Measurements from ENCODE around the gene EYA3.

The EYA3 gene

GRCh38 chr1:28071813-28072212, 16.6 kb downstream of the EYA3 start:
- DNase-seq (ENCODE audit: low spot score), result no peak

DNA sequence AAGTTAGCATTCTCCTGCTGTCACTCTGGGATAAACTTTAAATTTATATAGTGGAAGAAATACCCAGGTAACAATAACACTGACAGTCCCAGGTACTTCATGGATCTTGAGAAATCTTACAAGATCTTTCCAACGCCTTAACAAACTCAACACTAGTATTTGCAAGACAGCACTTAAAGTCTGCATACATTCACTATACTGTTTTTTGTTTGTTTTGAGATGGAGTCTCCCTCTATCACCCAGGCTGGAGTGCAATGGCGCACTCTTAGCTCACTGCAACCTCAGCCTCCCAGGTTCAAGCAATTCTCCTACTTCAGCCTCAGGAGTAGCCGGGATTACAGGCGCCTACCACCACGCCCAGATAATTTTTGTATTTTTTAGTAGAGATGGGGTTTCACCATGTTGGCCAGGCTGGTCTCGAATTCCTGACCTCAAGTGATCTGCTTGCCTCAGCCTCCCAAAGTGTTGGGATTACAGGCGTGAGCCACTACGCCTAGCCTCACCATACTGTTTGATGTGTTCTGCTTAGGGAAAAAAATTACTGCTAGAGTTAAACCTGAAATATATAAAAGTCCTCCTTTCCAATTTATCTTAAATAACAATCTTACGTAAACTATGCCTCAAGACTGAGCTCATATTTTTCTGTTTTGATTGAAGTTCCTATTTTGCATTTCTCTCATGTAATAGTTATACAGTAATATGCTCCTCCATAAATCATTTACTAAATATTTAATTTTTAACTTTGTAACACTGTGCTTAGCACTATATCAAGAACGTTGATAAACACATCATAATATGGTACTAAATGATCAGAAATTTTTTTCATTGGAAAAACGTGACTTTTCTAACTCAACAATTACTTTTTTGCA, 17.5 kb downstream of the EYA3 start:
- DNase-seq (ENCODE audit: low spot score), result no peak

DNA sequence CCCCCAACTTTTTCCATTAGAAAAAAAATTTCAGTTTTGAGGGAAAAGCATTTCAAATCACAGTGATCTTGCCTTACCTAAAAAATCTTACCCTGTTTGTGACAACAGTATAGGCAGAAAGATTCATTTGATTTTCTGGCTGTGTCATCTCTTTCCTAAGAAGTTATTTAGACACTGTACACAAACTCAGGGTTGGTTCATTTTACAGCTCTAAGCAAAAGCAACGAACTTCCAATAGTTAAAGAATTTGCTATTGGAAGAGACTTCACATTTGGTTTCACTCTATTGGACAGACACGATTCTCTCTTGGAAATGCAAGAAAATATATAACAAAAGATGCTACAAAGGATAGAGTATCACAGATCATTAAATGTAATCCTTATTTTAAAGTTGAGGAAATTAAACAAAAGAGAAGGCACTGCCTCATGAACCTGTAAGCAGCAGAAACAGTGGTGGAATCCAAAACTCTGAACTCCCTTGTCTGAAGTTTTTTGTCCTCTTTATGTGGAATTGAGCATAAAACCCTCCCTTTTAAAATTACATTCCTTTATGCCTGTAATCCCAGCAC, 20.8 kb downstream of the EYA3 start:
- no peak for DNase-seq (ENCODE audit: low spot score)

- no peak for DNase-seq (ENCODE audit: low spot score)
Observed at GRCh38 chr1:28066393-28067154, 21.8 kb downstream of the EYA3 start.

- DNase-seq (ENCODE audit: low spot score), result no peak
Observed at GRCh38 chr1:28064064-28064463, 24.3 kb downstream of the EYA3 start.

DNA sequence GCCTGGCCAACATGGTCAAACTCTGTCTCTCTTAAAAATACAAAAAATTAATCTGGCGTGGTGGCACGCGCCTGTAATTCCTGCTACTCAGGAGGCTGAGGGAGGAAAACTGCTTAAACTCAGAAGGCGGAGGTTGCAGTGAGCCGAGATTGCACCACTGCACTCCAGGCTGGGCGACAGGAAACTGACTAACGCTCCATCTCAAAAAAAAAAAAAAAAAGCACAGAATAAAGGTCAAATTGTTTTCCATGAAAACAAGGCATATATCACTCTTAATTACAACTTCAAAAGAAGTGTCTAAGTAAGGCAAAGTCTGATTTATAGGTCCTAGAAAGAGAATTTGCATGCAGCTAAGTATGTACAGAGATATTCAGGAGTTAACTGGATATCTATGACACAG, 25.6 kb downstream of the EYA3 start:
- no peak for DNase-seq (ENCODE audit: low spot score)

GRCh38 chr1:28058971-28059878, 29.2 kb downstream of the EYA3 start:
- DNase-seq (ENCODE audit: low spot score), result no peak

DNA sequence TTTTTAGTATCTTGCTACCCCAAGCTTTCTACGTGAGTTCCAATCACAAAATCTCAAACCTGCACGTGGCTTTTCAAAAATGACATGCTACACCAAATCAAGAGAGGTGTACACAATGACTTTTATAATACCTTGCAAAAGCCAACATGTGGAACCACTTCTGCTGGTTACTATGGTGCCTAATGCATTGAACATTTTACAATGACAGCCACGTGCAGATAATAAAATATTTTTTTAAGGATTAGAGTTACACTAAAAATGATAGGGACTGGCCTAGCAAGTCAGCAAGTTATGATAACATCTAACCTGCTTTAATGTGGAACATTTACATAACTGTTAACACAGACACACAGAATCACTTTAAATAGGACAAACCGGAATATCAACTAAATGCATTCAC, 30.2 kb downstream of the EYA3 start:
- no peak for DNase-seq (ENCODE audit: low spot score)

GRCh38 chr1:28056129-28056925, 32.1 kb downstream of the EYA3 start:
- DNase-seq (ENCODE audit: low spot score), result no peak

- no peak for DNase-seq (ENCODE audit: low spot score)
Observed at GRCh38 chr1:28050776-28051175, 37.6 kb downstream of the EYA3 start.

- DNase-seq (ENCODE audit: low spot score), result no peak
Observed at GRCh38 chr1:28046716-28047115, 41.7 kb downstream of the EYA3 start.

DNA sequence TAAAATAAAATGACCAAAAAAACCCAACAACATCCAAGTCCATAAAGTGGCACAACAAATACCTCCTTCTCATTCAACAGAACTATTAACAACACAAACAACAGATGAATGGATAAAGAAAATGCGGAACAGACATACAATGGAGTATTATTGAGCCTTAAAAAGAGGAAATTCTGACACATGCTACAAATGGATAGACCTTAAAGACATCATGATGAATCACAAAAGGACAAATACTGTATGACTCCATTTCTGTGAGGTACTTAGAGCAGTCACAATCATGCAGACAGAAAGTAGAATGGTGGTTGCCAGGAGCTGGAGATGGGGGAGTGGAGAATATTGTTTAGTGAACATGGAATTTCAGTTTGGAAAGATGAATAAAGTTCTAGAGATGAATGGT, 42.6 kb downstream of the EYA3 start:
- DNase-seq (ENCODE audit: low spot score), result no peak

- DNase-seq (ENCODE audit: low spot score), result no peak
Observed at GRCh38 chr1:28044399-28044798, 44.0 kb downstream of the EYA3 start.

DNA sequence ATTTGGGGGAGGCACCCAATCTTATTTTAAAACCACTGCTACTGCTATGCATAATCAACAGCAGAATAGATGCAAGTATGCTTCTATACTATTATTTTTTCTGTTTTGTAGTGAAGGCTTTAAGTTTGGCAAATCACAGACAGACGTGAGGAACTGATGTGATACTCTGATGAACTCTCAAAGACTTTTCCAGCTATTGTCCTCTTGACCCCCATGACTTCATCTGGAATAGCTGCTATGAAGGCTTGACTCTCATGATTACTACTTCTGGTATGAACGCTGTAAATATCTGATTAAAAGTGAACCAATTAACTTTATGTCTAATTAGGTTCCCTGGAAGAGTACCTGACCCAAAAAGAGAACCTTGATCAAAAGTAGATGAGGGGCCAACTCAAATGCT, 49.1 kb downstream of the EYA3 start:
- no peak for DNase-seq (ENCODE audit: low spot score)

GRCh38 chr1:28037946-28038345, 50.5 kb downstream of the EYA3 start:
- no peak for DNase-seq (ENCODE audit: low spot score)

DNA sequence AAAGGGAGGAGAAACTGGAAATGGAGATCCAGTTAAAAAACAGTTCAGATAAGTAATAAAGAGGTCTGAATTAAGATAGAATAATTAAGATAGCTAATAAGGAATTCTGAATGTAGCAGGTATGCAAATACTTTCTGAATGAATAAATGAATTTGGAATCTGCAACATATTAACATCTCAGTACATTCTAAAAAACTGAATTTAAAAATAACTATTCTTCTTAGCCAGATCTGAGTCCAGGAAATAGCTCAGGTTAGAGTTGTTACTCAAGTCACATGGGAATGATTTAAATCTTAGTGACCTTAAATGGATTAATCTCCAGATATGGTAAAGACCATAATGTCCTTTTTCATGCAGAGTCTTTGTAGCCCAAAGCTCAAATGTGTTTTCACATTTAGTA, 51.2 kb downstream of the EYA3 start:
- DNase-seq (ENCODE audit: low spot score), result no peak

DNA sequence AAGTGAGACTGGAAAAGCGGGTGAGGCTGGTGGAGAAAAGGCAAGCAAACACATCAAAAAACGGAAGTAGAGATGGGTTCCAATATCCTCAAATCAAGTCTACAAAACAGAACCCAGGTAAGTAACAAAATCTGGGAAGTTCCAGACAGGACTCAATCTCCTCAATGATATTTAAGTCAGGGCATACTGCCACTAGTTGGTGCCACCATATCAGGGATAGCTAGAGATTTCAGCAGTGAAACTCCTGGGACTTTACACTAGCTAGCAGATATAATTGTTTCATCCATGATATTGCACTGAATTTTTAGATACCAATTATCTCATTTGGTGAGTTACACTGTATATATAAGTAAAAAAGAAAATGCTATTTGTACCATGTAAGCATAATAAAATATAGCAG, 52.0 kb downstream of the EYA3 start:
- no peak for DNase-seq (ENCODE audit: low spot score)

DNA sequence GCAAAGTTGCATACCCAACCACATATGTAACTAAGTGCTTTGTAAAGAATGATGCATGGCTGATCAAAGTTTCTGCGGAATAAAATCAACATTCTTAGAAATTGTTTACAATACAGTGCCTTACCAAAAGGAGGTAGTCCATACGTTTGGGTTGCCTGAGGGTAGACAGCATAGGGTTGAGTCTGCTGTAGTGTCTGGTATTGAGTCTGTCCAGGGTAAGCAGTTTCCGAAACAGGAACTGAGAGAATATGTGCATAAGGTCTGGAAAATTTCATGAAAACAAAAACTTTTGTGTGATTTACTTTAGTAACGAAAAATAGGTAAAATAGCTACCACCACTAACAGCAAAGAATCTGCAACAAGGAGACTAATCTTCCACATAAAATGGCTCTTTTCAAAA, 53.0 kb downstream of the EYA3 start:
- DNase-seq (ENCODE audit: low spot score), result no peak

DNA sequence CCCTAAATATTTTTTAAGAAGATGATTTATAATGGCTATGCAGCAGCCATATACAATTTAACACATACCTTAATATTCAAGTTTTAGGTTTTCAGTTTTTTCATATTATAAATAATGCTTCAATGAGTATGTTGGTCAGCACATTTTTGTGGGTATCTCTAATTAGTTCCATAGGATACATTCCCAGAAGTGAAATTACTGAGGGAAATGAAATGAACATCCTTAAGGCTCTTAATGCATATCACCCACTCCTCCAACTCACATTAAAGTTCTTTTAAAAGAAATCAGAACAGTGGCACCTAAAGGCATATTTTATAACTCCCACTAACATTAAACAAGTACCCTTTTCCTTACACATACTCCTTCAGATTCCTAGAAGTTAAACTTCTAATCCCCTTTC, 56.1 kb downstream of the EYA3 start:
- DNase-seq (ENCODE audit: low spot score), result no peak

GRCh38 chr1:28031173-28031572, 57.2 kb downstream of the EYA3 start:
- no peak for DNase-seq (ENCODE audit: low spot score)
